Articular chondrocyte of knee joint (primary cell): ENCODE data around the gene UBE2Q2. TPM values are rescaled to one million over a fixed set of nuclear protein-coding genes. Genes with fewer than 3 reads are reported as not detected.

Source experiments
- small RNA-seq: library from RNA; depleted of rRNA; stranded (forward); fragments of <200 nt; gene quantifications from one replicate; pipeline ENCODE3, GENCODE V24; 2012
- total RNA-seq: library from RNA; depleted of rRNA; stranded (reverse); fragments of >200 nt; gene quantifications from 2 replicates; pipeline ENCODE4 v1.2.3, GENCODE V29; 2012

Gene UBE2Q2
- total RNA-seq = 84.4 and 92.9 TPM in 2 replicates

DNA sequence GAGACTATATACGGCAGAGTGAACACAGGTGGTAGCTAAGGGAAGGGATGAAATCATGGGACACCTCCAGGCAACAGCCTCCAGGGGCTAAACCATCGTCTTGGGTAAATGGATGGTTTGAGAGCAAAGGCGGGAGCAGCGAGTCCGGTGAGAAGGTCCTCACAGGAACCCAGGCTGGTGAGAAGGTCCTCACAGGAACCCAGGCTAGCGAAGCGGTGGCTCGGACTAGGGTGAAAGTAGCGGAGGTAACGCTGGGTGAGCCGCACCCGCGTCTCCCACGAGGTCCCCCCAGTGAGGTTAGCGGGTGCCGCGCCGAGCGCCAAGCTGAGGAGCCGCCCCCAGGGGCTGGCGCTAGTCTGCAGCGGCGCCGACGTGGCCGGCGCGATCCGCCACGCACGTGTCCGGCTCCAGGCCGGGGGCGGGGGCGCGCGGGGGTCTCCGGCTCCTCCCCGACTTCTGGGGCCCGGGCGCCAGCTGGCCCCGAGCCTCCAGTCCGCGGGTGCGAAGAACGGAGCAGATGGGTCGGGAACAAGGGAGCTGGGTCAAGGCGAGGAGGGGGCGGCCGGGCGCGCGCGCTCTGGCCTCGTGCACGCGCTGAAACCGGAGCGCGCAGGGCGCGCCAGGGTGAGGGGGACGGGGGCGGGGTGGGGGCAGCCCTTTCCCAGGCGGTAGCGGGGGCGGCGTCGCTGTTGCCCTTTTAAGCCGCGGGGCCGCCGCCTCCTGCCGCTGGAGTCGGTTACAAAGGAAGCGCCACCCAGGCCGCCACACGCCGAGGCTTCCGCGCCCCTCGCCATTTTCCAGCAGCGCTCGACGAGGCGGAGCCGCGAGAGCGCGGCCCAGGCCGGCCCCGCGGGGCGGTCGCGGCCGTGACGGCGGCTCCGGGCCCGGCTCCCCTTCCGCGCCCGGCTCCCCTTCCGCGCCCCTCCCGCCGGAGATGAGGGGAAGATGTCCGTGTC, at the start of gene UBE2Q2:
Gene UBE2Q2 (plus strand): TSS at position 726 of the 956 bp plus-strand sequence. CDS start 220 bp downstream, at position 946.

DNA sequence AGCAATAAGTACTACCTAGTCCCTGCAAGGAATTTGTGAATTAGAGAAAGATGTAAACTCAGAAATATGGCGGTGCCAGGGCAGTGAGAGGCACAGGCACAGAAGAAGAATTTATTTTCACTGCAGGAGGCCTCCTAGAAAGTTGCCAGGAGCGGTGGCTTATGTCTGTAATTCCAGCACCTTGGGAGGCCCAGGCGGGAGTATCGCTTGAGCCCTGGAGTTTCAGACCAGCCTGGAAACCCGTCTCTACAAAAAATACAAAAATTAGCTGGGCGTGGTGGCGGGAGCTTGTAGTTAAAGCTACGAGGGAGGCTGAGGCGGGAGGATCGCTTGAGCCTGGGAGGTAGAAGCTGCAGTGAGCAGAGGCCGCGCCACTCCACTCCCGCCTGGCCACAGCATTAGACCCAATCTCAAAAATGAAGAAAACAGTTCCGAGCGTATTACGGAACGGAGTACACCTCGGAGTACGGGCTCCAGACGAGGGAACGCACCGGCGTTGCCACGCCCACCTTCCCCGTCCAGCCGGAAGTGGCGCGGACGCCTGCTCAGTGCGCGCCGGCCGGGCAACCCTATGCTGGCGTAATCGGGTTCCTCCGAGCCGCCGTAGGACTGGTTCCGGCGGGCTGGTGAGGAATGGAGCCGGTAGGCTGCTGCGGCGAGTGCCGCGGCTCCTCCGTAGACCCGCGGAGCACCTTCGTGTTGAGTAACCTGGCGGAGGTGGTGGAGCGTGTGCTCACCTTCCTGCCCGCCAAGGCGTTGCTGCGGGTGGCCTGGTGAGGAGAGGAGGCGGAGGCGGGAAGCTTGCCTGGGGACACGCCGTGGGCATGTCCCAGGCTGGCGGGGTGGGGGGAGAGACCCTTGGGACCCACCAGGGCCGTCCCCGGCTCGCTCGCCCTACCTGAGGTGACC, 60.3 kb downstream of the UBE2Q2 start, which contains the start of gene FBXO22:
Gene FBXO22 (plus strand): TSS at position 548 of the 909 bp plus-strand sequence. CDS start 86 bp downstream, at position 634.

Small RNAs within 50 kb of the gene (small RNA-seq; reads per million reads assigned to genes)
- not detected for gene RN7SL510P

Other genes with a start within 250 kb of the UBE2Q2 start
- gene SNUPN, start 217.7 kb upstream of the UBE2Q2 start, total RNA-seq = 35.8 and 48.1 TPM in 2 replicates
- gene IMP3, start 203.2 kb upstream of the UBE2Q2 start, total RNA-seq = 59.8 and 76.2 TPM in 2 replicates
- gene SNX33, start 195.5 kb upstream of the UBE2Q2 start, total RNA-seq = 42.6 and 44.7 TPM in 2 replicates
- 144 and 158 TPM in 2 replicates for gene CSPG4, start 130.6 kb upstream of the UBE2Q2 start, total RNA-seq
- gene FBXO22, start 60.4 kb downstream of the UBE2Q2 start, total RNA-seq = 27.7 and 29.9 TPM in 2 replicates
- 0.26 TPM in 1 of 2 replicates, not detected in the other for gene NRG4, start 169.0 kb downstream of the UBE2Q2 start, total RNA-seq
- 0.26 and 0.76 TPM in 2 replicates for gene TMEM266, start 216.5 kb downstream of the UBE2Q2 start, total RNA-seq